Activated T-helper 1 cell treated with anti-CD3 and anti-CD28 coated beads, Interleukin-2, amount 50 U/mL, for 16 hours (primary cell): Measurements from ENCODE around the gene DISP3.

Source experiments
- DNase-seq, 2 donors: peaks; one replicate each; pipeline ENCODE4 v3.0.0-alpha.2; 2020; ENCODE audit warnings: low read depth in 1 of 2, low spot score in 1 of 2

The DISP3 gene

DNA sequence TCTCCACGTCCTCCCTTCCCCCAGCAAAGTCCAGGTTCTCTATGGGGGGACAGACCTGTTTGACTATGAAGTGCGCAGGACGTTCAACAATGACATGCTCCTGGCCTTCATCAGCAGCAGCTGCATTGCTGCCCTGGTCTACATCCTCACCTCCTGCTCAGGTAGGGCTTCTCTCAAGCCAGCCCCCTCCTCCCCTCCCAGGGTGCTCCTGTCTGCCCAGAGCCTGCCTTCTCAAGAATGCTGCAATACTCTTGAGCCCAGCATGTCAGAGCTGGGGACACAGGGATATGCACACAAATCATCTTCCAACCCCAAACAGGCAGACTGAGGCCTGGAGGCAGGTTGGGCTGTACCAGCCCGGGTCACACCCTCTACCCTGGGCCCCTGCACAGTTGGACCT lies 35.4 kb downstream of the DISP3 start:
- no peak for DNase-seq

DNA sequence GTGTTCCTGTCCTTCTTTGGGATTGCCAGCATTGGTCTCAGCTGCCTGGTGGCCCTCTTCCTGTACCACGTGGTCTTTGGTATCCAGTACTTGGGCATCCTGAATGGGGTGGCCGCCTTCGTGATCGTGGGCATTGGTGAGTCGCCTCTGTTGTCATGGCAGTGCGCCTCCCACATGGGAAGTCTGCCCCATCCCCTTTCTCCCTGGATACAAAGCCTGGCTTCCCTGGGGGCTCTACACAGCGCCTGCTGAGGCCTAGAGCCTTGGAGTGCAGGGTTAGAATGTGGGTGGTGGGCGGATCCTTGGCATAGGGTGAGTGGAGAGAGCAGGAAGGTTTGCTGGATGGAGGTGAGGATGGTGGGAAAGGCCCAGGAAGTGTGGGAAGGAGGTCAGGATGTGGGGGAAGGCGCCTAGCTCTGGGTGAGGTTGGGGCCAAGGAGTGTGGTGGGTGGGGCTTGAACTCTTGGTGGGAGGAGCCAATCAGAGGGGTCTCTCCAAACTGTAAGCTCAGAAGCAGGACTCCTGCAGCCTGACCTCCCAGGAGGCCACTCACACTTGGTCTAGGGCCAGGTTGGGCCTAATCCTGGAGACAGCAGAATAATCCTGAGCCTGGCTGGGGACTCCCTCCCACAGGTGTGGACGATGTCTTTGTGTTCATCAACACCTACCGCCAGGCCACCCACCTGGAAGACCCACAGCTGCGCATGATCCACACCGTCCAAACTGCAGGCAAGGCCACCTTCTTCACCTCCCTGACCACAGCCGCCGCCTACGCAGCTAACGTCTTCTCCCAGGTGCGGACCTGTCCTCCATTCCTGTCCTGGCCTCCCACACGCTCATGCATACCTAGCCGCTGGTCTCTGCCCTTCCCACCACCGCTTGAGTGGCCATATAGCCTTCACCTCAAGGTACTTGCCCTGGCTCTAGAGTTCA lies 36.7 kb downstream of the DISP3 start:
- DNase-seq: no peak

DNA sequence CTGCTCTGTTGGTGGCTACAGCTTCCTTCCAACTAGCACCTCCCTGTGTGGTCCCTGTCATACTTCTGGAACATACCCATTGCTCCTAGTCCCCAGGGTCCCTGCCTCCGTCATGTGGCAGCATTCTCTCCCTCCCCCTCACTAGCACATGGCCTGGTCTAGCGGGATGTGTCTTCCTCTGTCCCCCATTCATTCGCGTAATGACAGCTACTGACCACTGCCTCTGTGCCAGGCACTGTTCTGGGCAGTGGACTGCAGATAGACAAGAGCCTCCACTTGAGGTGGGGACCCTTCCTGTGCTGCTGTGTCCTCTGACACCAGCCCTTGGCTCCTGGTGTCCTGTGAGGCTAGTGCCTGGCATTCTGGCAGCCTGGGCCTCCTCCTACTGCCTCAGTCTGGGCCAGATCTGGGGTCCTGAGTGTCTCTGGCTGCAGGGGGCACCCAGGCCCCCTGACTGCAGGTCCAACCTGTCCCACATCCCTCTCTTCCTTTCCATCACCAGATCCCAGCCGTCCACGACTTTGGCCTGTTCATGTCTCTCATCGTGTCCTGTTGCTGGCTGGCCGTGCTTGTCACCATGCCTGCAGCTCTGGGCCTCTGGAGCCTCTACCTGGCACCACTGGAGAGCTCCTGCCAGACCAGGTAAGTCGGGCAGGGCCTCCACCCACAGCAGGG lies 38.1 kb downstream of the DISP3 start:
- no peak for DNase-seq

- no peak for DNase-seq
Observed at GRCh38 chr1:11518016-11518701, 39.2 kb downstream of the DISP3 start.

DNA sequence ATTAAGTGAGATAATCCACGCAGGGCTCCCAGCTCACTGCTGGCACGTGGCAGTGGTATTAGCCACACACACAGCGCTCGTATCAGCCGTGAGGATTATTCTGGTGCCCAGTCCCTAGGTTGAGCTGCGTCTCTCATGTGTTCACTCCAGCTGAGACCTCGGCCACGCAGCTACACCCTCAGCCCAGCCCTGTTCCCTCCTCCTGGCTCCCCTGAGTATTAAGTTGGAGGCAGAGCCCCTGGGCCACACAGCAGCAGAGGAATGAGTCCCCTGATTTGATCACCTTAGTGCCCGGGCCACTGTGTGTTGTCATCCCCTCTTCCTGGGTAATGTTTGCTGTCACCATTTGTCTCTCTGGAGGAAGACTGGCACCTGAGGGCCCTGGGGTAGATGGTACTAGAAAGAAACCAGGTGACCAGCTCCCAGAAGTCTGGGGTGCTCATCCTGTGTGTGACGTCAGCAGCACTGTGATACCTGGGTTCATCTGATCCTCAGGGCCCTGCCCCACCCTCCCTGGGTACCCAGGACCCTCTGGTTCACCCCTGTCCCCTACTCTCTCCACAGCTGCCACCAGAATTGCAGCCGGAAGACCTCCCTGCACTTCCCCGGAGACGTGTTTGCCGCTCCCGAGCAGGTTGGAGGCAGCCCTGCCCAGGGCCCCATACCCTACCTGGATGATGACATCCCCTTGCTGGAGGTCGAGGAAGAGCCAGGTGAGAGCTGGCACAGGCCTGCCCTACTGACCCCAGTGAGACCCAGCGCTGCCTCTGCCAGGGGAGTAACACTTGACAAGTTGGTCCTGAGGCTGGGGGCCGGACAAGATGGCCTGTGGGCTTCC lies 40.1 kb downstream of the DISP3 start:
- no peak for DNase-seq

GRCh38 chr1:11519629-11520031 lies 40.7 kb downstream of the DISP3 start:
- DNase-seq: no peak

DNA sequence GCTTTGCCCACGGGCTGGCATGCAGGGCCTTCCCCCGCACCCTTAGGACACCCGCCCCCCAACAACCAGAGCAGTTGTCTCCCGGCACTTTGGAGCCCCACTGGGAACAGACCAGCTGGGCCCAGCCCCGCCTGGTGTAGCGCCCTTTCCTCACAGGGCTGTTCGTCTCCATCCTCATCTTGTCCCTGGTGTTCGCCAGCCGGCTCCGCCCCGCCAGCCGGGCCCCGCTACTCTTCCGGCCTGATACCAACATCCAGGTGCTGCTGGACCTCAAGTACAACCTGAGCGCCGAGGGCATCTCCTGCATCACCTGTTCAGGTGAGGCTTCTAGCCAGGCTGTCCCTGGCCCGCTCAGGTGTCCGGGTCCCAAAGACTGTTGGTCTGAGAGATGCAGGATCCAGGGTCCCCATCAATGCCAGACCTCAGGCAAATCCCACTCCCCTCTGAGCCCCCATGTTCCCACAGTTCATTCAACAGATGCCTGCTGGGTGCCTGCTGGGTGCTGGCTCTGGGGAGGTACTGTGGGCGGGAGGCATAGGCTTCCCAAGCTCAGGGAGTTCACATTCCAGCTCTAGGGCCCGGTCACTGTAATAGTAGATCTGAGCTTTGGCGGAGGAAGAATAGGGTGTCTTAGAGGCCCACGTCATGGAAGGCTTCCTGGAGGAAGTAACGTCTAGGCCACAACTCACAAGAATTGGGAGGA lies 41.7 kb downstream of the DISP3 start:
- DNase-seq: no peak

DNA sequence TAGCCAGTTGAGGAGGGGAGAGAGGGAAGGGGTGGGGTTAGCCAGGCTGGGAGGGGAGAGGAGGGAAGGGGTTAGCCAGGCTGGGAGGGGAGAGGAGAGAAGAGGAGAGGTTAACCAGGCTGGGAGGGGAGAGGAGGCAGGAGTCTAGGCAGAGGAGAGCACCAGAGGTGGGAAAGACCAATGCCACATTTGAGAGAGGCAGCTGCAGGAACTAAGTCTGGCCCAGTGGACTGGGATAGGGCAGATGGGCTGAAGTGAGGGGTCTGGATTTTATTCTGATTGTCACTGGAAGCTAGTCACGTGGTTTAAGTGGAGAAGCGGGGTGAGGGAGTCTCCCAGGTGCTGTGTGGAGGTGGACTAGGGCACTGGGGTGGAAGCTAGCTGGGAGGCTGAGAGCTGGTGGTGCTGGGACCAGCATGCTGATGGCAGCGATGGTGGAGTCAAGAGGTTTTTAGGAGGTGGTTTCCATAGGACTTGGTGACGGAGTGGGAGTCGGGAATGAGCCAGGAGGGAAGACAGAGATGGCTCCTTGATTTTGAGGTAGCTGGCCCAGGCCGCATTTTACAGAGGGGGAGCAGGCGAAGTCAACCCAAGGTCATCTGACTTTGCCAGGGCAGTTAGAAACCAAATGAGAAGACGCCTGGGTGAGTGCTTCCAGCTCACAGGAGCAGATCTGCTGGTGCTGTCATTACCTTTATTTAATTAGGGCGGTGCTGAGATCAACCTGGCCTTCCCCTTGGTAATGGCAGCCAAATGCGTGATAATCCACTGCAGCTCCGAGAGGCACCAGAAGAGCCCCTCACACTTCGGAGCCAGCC lies 42.8 kb downstream of the DISP3 start:
- DNase-seq: no peak

- no peak for DNase-seq
Observed at GRCh38 chr1:11522400-11523235, 43.7 kb downstream of the DISP3 start.

DNA sequence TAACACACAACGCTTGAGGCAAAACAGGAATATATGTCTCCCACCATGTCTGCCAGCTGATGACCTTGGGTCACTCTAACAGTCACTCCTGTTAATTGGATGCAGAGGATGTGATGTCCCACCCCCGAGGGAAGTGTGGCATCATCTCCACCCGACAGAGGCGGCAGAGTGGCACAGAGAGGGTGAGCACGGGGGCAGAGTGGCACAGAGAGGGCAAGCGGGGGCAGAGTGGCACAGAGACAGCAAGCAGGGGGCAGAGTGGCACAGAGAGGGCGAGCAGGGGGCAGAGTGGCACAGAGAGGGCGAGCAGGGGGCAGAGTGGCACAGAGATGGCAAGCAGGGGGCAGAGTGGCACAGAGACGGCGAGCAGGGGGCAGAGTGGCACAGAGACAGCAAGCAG lies 44.3 kb downstream of the DISP3 start:
- DNase-seq: no peak

GRCh38 chr1:11523746-11524464 lies 45.0 kb downstream of the DISP3 start:
- no peak for DNase-seq

DNA sequence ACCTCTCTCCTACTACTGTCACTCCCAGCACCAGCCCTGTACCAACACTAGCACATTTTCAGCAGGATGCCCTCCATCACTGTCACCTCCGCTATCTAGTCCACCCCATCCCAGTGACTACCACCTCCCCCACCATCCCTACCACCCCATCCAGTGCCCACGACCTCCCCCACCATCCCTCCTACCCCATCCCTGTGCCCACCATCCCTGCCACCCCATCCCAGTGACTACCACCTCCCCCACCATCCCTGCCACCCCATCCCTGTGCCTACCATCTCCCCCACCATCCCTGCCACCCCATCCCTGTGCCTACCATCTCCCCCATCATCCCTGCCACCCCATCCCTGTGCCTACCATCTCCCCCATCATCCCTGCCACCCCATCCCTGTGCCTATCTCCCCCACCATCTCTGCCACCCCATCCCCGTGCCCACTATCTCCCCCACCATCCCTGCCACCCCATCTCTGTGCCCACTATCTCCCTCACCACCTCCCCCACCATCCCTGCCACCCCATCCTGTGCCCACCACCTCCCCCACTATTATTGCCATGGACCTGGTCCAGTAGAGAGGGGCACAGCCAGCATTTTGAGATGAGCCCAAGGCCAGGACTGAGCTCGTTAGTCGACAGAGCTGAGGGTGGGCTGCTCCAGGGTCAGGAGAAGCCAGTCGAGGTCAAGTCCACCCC lies 45.7 kb downstream of the DISP3 start:
- DNase-seq: no peak

GRCh38 chr1:11525151-11525505 lies 46.2 kb downstream of the DISP3 start:
- no peak for DNase-seq

DNA sequence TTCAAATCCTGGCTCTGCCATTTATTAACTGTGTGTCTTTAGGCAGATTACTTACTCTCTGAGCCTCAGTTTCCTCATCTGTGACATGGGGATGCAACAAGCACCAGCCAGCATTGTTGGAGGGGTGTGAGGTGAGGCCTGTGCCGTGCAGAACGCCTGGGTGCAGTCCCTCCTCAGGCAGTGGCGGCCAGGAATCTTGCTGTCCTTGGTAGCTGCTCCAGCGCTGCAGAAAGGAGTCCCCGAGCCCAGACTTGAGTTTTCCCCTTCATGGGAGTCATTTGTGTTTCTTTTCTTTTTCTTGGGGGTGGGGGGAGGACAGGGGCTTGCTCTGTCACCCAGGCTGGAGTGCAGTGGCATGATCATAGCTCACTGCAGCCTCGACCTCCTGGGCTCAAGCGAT lies 46.6 kb downstream of the DISP3 start:
- DNase-seq: no peak

- no peak for DNase-seq
Observed at GRCh38 chr1:11526071-11526895, 47.3 kb downstream of the DISP3 start.

- no peak for DNase-seq
Observed at GRCh38 chr1:11527541-11528452, 48.8 kb downstream of the DISP3 start.
